WI38 (cell line): ENCODE data around the gene MAN1A1.
"Not testable (repeated sequence)": the region's sequence is repeated elsewhere in the genome, so short reads cannot be mapped to it uniquely, and the experiment has no call there.

Experiments
- H3K4me3 ChIP-seq: 2 replicates; pipeline ENCODE4 v1.5.1; 2011; ENCODE audit warnings: low read depth, mild to moderate bottlenecking, control low read depth, low read length
- CTCF ChIP-seq: IDR thresholded peaks from 2 replicates; pipeline ENCODE4 v1.5.1; 2012; ENCODE audit warnings: low read depth, mild to moderate bottlenecking, control low read depth, low read length

MAN1A1 gene

GRCh38 chr6:119349361-119350201 is at the start of gene MAN1A1:
Gene MAN1A1 (minus strand): TSS chr6:119349761. CDS start chr6:119349065, 696 bp downstream.
- no peak for TF ChIP-seq CTCF
- H3K4me3 ChIP-seq = peak within 1 kb of the TSS; percentile 76

GRCh38 chr6:119395192-119395591 is 45.6 kb upstream of the MAN1A1 start:
- no peak overlapping the region for H3K4me3 ChIP-seq
- no peak for TF ChIP-seq CTCF

- no peak for TF ChIP-seq CTCF
- H3K4me3 ChIP-seq = no peak overlapping the region
Measured at GRCh38 chr6:119390247-119390793, 40.8 kb upstream of the MAN1A1 start.

GRCh38 chr6:119385994-119386393 is 36.4 kb upstream of the MAN1A1 start:
- no peak for TF ChIP-seq CTCF
- no peak overlapping the region for H3K4me3 ChIP-seq

- H3K4me3 ChIP-seq = no peak overlapping the region
- no peak for TF ChIP-seq CTCF
Measured at GRCh38 chr6:119384444-119384843, 34.9 kb upstream of the MAN1A1 start.

- H3K4me3 ChIP-seq = no peak overlapping the region
- no peak for TF ChIP-seq CTCF
Measured at GRCh38 chr6:119379809-119380208, 30.2 kb upstream of the MAN1A1 start.

GRCh38 chr6:119377043-119377442 is 27.5 kb upstream of the MAN1A1 start:
- not testable (repeated sequence) for H3K4me3 ChIP-seq

GRCh38 chr6:119370080-119370479 is 20.5 kb upstream of the MAN1A1 start:
- no peak overlapping the region for H3K4me3 ChIP-seq
- no peak for TF ChIP-seq CTCF
